GM18517 (cell line): ENCODE data around the gene EPB41L2.
"Not testable (repeated sequence)": the region's sequence is repeated elsewhere in the genome, so short reads cannot be mapped to it uniquely, and the experiment has no call there.

Experiments used
- ATAC-seq: cut with Tn5 transposase; IDR thresholded peaks from one replicate; pipeline ENCODE4 v1.9.1; 2021; ENCODE audit warnings: mild to moderate bottlenecking, moderate library complexity; ENCODE audit not compliant: unreplicated experiment

The EPB41L2 gene

GRCh38 chr6:131005439-131006016, 57.5 kb downstream of the EPB41L2 start:
- ATAC-seq, result no peak

- ATAC-seq, result no peak
Measured at GRCh38 chr6:131004936-131005335, 58.1 kb downstream of the EPB41L2 start.

- ATAC-seq, result no peak
Measured at GRCh38 chr6:131004387-131004755, 58.7 kb downstream of the EPB41L2 start.

GRCh38 chr6:131003488-131004386, 59.3 kb downstream of the EPB41L2 start:
- no peak for ATAC-seq

GRCh38 chr6:131002661-131002980, 60.4 kb downstream of the EPB41L2 start:
- no peak for ATAC-seq

GRCh38 chr6:131001945-131002660, 60.9 kb downstream of the EPB41L2 start:
- ATAC-seq, result no peak

- ATAC-seq, result no peak
Measured at GRCh38 chr6:131001111-131001736, 61.8 kb downstream of the EPB41L2 start.

GRCh38 chr6:131000544-131000943, 62.5 kb downstream of the EPB41L2 start:
- ATAC-seq, result no peak

DNA sequence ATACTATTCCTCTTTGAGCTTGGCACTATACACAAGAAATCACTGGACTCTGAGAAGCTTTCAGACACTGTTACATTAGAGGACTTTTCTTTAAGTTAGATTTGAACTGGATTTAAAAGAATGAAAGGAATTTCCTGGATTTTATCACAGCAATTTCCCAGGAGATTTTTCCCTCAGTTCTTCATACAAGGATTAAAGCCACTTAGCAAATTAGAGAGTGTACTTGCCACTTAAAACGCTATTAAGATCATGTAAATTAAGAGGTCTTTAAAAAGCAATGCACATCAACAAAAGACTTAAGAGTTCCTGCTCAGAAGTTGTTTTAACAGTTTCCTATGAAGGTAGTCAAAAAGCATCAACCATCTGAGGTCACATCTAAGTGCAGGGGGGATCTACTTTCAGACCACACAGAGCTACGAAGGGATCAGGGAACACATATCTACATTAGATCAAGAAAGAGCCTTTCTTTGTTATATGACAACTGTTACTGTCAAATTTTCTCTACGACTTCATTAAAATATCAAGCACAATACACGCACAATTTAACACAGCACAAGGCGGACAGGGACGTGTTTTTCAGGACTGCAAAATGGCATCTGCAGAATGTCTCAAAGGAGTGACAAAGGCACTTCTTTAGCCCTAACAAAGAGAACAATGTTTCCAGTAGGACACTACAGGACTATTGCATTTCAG, 65.8 kb downstream of the EPB41L2 start:
- ATAC-seq, result no peak

GRCh38 chr6:130996635-130997034, 66.4 kb downstream of the EPB41L2 start:
- no peak for ATAC-seq

DNA sequence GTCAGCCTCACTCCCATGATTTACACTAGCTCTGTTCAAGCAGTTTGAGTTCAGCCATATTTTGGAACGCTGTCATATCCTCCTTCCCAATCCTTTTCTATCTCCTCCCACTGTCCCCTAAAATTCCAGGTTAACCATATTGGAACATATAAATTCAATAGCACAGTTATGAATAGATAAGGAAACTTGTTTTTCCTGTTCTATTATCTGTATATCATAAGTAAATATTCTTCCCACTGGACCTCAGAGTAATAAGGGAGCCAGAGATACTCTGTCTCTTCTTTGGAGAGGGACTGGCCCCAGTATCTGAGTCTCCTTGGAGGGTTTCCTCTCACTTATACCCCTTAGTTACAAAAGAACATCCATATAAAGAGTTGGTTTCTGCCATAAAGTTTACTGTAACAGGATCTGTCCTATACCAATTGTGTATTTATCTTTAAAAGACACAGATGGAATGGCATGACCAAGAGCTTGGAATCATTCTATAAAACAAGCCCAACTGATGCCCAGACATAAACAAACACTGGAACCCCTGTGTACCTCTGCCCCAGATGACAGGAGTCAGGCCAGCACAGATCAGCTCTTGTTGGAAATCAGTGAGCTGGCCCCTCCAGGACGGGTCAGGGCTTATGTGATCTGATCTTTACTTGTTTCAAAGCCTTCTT, 67.1 kb downstream of the EPB41L2 start:
- no peak for ATAC-seq

GRCh38 chr6:130994319-130995097, 68.5 kb downstream of the EPB41L2 start:
- ATAC-seq, result no peak

DNA sequence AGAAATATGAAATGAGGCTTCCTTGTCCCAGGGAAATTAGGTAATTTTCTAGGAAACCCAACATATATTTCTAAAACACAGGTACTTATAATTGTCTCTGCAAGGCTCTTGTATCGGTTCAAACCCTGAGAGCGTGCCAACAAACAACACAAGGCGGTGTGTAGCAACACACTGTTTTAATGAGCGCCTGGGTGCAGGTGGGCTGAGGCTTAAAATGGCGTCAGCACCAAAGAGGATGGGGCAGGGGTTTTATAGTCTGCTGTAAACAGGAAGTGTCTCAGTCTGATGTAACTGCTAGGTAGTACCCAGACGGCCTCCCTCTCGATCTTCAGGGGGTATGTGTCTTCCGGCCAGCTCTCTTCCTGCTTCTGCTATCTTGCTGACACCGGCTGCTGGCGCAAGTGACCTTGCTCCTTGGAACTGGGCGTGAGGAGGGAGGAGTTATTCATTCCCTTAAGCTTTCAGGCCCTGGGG, 69.7 kb downstream of the EPB41L2 start:
- ATAC-seq, result no peak

GRCh38 chr6:130991422-130992137, 71.5 kb downstream of the EPB41L2 start:
- no peak for ATAC-seq

- not testable (repeated sequence) for ATAC-seq
Measured at GRCh38 chr6:130987539-130987938, 75.5 kb downstream of the EPB41L2 start.

- no peak for ATAC-seq
Measured at GRCh38 chr6:130985115-130985514, 77.9 kb downstream of the EPB41L2 start.

DNA sequence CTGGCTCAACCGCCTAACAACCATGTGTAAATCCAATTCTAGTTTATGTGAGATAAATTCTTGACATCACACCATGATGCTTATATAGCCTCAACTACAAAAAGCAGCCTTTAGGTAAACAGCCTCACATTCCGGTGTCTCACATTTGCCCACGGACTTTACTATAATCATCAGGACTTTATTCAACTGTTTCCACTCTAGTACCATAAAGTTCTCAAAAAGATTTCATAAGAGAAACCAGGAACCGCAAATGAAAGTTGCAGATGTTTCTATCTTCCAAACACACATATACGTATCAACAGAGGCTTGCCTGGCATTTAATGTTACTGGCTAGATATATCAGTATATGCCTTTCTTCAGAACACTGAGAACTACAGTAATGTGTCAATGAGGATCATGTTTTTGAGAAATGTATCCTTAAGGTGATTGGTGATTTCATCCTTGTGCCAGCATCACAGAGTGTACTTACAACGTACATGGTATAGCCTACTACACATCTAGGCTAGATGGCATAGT, 80.0 kb downstream of the EPB41L2 start:
- no peak for ATAC-seq

DNA sequence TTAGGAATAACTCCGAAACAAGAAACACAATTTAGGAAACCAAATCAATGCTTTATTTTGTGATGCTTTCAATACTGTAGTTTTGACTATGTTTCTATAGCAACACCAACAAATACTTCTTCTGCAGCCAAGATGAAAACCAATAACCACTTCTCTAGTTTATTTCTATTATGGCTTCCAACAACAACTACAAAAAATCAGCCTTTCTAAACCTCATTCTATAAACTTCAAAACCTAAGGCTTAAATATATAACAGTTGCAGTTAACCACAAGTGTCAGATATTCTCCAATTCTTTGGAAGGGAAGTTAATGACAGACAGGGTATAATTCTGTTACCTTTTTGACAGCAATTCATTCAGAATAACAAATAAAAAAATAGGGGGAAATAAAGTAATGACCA, 80.9 kb downstream of the EPB41L2 start:
- no peak for ATAC-seq

- ATAC-seq, result no peak
Measured at GRCh38 chr6:130981409-130981808, 81.6 kb downstream of the EPB41L2 start.
